ENCODE results near the gene DCAF5. TPM values are rescaled to one million over a fixed set of nuclear protein-coding genes. Genes with fewer than 3 reads are reported as not detected.

The DCAF5 gene
- total and polyA plus RNA-seq, 2 of the 13 experiments (the other 11 are each of a cell fraction or from before 2014, with no cell fraction given) = 13.4 to 31.6 TPM

- TF ChIP-seq TCF7 (IDR thresholded peaks at IDR 0.05; ENCODE audit: low read depth) (0 out of 2 replicates have a peak, but pooled peaks have one; percentile 17), BATF2 (CRISPR knock-in tag; IDR thresholded peaks at IDR 0.05) (no peak), MAF1 (CRISPR knock-in tag; IDR thresholded peaks at IDR 0.05; ENCODE audit: borderline replicate concordance) (no peak), PRDM10 (CRISPR knock-in tag; IDR thresholded peaks at IDR 0.05; ENCODE audit: low read depth) (peak; percentile 91), ZMYM2 (CRISPR knock-in tag; IDR thresholded peaks at IDR 0.05) (no peak), ZNF660 (CRISPR knock-in tag; IDR thresholded peaks at IDR 0.05; ENCODE audit: borderline replicate concordance, low read depth) (no peak), FOXO1 (CRISPR knock-in tag; IDR thresholded peaks at IDR 0.05) (no peak), RARG (CRISPR knock-in tag; IDR thresholded peaks at IDR 0.05; ENCODE audit: low read depth) (no peak), ZNF652 (CRISPR knock-in tag; IDR thresholded peaks at IDR 0.05; ENCODE audit: borderline replicate concordance, low read depth) (no peak), KLF11 (CRISPR knock-in tag; IDR thresholded peaks at IDR 0.05) (no peak), SMC3 (IDR thresholded peaks at IDR 0.05; ENCODE audit: low read length) (no peak), HHEX (CRISPR knock-in tag; IDR thresholded peaks at IDR 0.05) (no peak), MAFG (CRISPR knock-in tag; IDR thresholded peaks at IDR 0.05) (no peak), CREM (IDR thresholded peaks at IDR 0.05) (no peak), CREM (CRISPR knock-in tag; IDR thresholded peaks at IDR 0.05) (no peak), ZNF160 (CRISPR knock-in tag; IDR thresholded peaks at IDR 0.05) (no peak), ZNF225 (CRISPR knock-in tag; IDR thresholded peaks at IDR 0.05) (no peak), SOX5 (CRISPR knock-in tag; IDR thresholded peaks at IDR 0.05; ENCODE audit: borderline replicate concordance) (no peak), ELF1 (CRISPR knock-in tag; IDR thresholded peaks at IDR 0.05) (no peak), ZNF766 (CRISPR knock-in tag; IDR thresholded peaks at IDR 0.05; ENCODE audit: borderline replicate concordance) (no peak), GATAD2A (CRISPR knock-in tag; IDR thresholded peaks at IDR 0.05) (0 out of 2 replicates have a peak, but pooled peaks have one; percentile 20)
Measured at GRCh38 chr14:69039288-69039628, 113.7 kb downstream of the DCAF5 start (continued).

All from HepG2 (cell line).